MM.1S (cell line): Measurements from ENCODE around the gene AP2M1.

ENCODE experiments used
- DNase-seq: peaks from one replicate; pipeline ENCODE4 v3.0.0-alpha.2; 2015
- H2AFZ ChIP-seq: fragments of 300-600 bp; sonication (generic); 2 replicates; pipeline ENCODE4 v1.6.0; 2016; ENCODE audit warnings: antibody characterized with exemption, low read length
- H3F3A ChIP-seq: fragments of 300-600 bp; sonication (generic); 2 replicates; pipeline ENCODE4 v1.6.1; 2016; ENCODE audit warnings: mild to moderate bottlenecking, antibody characterized with exemption, low read length, moderate library complexity, mixed read lengths; ENCODE audit not compliant: insufficient read depth
- H3K27ac ChIP-seq: fragments of 300-600 bp; sonication (generic); 2 replicates; pipeline ENCODE4 v1.5.1; 2016; ENCODE audit warnings: mild to moderate bottlenecking, low read length
- H3K27me3 ChIP-seq: fragments of 300-600 bp; sonication (generic); replicated peaks from 2 replicates; pipeline ENCODE4 v1.6.0; 2016; ENCODE audit warnings: low read length; ENCODE audit not compliant: insufficient read depth
- H3K36me3 ChIP-seq: fragments of 300-600 bp; sonication (generic); replicated peaks from 2 replicates; pipeline ENCODE4 v1.6.1; 2016; ENCODE audit warnings: mild to moderate bottlenecking, low read length, mixed read lengths; ENCODE audit not compliant: insufficient read depth
- H3K4me1 ChIP-seq: fragments of 300-600 bp; sonication (generic); 2 replicates; pipeline ENCODE4 v1.6.1; 2016; ENCODE audit warnings: low read length, mixed read lengths
- H3K4me2 ChIP-seq: fragments of 300-600 bp; sonication (generic); 2 replicates; pipeline ENCODE4 v1.6.0; 2016; ENCODE audit warnings: low read depth, low read length
- H3K4me3 ChIP-seq: fragments of 300-600 bp; sonication (generic); 2 replicates; pipeline ENCODE4 v1.5.1; 2016; ENCODE audit warnings: low read length, mixed read lengths
- H3K79me2 ChIP-seq: fragments of 300-600 bp; sonication (generic); 2 replicates; pipeline ENCODE4 v1.6.1; 2016; ENCODE audit warnings: mixed run types, low read length, mixed read lengths
- H3K9ac ChIP-seq: fragments of 300-600 bp; sonication (generic); 2 replicates; pipeline ENCODE4 v1.6.1; 2016; ENCODE audit warnings: low read length, mixed read lengths
- H3K9me2 ChIP-seq: fragments of 300-600 bp; sonication (generic); replicated peaks from 2 replicates; pipeline ENCODE4 v1.6.1; 2016; ENCODE audit warnings: mild to moderate bottlenecking, low read length, mixed read lengths; ENCODE audit not compliant: insufficient read depth
- H3K9me3 ChIP-seq: fragments of 300-600 bp; sonication (generic); replicated peaks from 2 replicates; pipeline ENCODE4 v1.6.1; 2016; ENCODE audit warnings: mild to moderate bottlenecking, low read length, mixed read lengths; ENCODE audit not compliant: insufficient read depth
- H4K20me1 ChIP-seq: fragments of 300-600 bp; sonication (generic); 2 replicates; pipeline ENCODE4 v1.6.1; 2016; ENCODE audit warnings: mild to moderate bottlenecking, low read length, moderate library complexity, mixed read lengths; ENCODE audit not compliant: insufficient read depth
- EZH2 ChIP-seq: fragments of 300-600 bp; sonication (generic); optimal IDR thresholded peaks from 2 replicates; pipeline ENCODE3; 2017; ENCODE audit warnings: low read depth, mild to moderate bottlenecking, antibody characterized with exemption, low read length, mixed read lengths
- EZH2phosphoT487 ChIP-seq: fragments of 300-600 bp; sonication (generic); IDR thresholded peaks from 2 replicates; pipeline ENCODE4 v1.6.1; 2018; ENCODE audit warnings: antibody characterized with exemption, low read length
- TF ChIP-seq, protein P1 (sequence below): fragments of 300-600 bp; sonication (generic); IDR thresholded peaks from 2 replicates; pipeline ENCODE4 v1.5.1; 2016; ENCODE audit warnings: antibody characterized with exemption, low read length, mixed read lengths

Gene AP2M1

DNA sequence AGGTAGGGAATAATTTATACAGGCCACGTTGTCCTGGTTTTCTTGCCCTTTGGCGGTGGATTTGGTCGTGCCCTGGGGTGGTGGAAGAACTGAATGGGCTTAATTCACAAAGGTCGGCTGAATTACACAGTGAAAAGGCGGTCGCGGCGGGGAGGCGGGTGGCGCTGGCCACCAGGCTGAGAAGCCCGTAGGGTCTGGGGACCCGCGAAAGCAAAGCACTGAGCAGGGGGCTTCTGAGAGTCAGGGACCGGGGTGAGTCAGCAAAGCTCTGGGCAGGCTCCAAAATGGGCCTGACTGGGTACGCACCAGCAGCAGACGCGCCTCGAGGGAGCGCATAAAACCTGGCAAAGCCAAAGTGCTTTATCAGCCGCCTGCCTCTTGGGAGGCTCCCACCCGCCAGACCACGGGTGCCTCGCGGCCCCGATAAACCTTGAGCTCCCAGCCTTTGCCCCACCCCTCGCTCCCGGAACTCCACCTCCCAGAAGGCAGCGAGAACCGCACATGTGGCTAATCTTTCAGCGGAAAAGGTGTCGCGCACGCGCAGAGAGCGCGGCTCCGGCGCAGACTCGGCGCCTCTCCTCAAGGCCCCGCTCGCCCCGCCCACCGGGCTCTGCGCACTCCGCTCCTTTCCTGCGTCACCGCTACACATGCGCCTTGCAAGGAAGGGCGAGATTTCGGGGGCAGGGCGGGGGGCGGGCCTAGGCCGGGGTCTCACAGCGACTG is 11.0 kb downstream of the AP2M1 start:
- Histone ChIP-seq H3F3A (no peaks in the 10 kb centered on the region), H3K4me3 (peak overlapping the region; percentile 99), H3K36me3 (peaks cover 12% of the 10 kb centered on the region; the same call in 1 of the 2 replicates), H2AFZ (peak overlapping the region; percentile 79), H3K4me2 (peak overlapping the region; percentile 80), H4K20me1 (no peaks in the 10 kb centered on the region), H3K9ac (peak overlapping the region; percentile 91), H3K4me1 (peaks cover 10% of the 10 kb centered on the region), H3K9me2 (no peaks in the 10 kb centered on the region), H3K79me2 (peaks cover 42% of the 10 kb centered on the region), H3K27ac (peak overlapping the region; percentile 51; the same call in 1 of the 2 replicates), H3K9me3 (no peaks in the 10 kb centered on the region), H3K27me3 (no peaks in the 10 kb centered on the region)
- no peak for TF ChIP-seq EZH2
- TF ChIP-seq EZH2phosphoT487, result no peak
- TF ChIP-seq, protein P1, sequence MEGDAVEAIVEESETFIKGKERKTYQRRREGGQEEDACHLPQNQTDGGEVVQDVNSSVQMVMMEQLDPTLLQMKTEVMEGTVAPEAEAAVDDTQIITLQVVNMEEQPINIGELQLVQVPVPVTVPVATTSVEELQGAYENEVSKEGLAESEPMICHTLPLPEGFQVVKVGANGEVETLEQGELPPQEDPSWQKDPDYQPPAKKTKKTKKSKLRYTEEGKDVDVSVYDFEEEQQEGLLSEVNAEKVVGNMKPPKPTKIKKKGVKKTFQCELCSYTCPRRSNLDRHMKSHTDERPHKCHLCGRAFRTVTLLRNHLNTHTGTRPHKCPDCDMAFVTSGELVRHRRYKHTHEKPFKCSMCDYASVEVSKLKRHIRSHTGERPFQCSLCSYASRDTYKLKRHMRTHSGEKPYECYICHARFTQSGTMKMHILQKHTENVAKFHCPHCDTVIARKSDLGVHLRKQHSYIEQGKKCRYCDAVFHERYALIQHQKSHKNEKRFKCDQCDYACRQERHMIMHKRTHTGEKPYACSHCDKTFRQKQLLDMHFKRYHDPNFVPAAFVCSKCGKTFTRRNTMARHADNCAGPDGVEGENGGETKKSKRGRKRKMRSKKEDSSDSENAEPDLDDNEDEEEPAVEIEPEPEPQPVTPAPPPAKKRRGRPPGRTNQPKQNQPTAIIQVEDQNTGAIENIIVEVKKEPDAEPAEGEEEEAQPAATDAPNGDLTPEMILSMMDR, result no peak
- peak; percentile 100 for DNase-seq

DNA sequence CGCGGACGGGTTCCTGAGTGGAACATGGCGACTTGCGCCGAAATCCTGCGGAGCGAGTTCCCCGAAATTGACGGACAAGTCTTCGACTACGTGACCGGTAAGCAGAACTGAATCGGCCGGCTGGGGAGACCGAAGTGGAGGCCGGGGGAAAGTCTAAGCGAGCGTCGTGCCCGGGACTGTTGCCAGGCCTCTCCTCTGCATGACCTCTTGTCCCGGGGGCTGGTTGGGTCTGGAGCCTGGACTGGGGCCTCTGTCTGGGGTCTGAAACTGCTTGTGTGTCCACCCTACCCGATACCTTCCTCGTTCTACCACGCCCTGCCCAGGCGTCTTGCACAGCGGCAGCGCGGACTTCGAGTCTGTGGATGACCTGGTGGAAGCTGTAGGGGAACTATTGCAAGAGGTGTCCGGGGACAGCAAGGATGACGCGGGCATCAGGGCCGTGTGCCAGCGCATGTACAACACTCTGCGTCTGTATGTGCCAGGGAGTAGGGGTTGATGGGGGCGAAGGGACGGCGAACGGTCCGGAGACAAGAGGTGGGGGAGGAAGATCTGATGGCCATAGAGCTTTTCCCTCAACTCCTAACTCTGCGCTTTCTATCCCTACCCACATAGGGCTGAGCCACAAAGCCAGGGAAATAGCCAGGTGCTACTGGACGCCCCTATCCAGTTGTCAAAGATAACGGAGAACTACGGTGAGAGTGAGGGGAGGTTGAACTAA is 11.7 kb downstream of the AP2M1 start, which contains the start of gene ABCF3:
Gene ABCF3, plus strand, starts transcription at position 16 of the 718 bp plus-strand sequence. Its CDS starts 9 bp downstream, at position 25.
- peak within 1 kb of the TSS; percentile 51; the same call in 1 of the 2 replicates for H3K27ac ChIP-seq
- no peaks in the 10 kb centered on the region for H3F3A ChIP-seq
- H3K27me3 ChIP-seq, result no peaks in the 10 kb centered on the region
- DNase-seq, result no peak
- H4K20me1 ChIP-seq, result no peaks in the 10 kb centered on the region
- peak within 1 kb of the TSS; percentile 83 for H3K4me2 ChIP-seq
- TF ChIP-seq, protein P1, result no peak
- TF ChIP-seq EZH2 (no peak), EZH2phosphoT487 (no peak)
- peak within 1 kb of the TSS; percentile 79 for H2AFZ ChIP-seq
- no peaks in the 10 kb centered on the region for H3K9me2 ChIP-seq
- peaks cover 10% of the 10 kb centered on the region for H3K4me1 ChIP-seq
- peak within 1 kb of the TSS; percentile 99 for H3K4me3 ChIP-seq
- H3K79me2 ChIP-seq, result peaks cover 45% of the 10 kb centered on the region
- H3K36me3 ChIP-seq, result peaks cover 15% of the 10 kb centered on the region
- no peaks in the 10 kb centered on the region for H3K9me3 ChIP-seq
- peak within 1 kb of the TSS; percentile 91 for H3K9ac ChIP-seq

DNA sequence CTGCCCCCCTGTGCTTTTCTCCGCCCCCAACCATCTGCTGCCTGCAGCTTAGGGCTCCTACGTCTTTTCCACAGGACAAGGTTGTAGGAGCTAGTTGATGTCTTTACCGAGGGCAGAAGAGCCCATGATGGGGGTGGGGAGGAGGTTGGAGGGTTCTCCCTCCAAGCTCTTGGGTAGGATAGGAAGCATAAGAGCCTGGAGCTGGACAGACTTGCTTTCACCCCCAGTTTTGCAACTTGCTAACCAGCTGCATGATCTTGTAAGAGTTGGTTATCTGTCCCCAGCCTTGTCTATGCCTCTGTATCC is 12.2 kb downstream of the AP2M1 start:
- no peak for TF ChIP-seq EZH2phosphoT487
- TF ChIP-seq, protein P1, result no peak
- TF ChIP-seq EZH2, result no peak
- Histone ChIP-seq H3K9me2 (no peaks in the 10 kb centered on the region), H3K9ac (peak overlapping the region; percentile 91), H3K9me3 (no peaks in the 10 kb centered on the region), H4K20me1 (no peaks in the 10 kb centered on the region), H3K4me1 (peaks cover 10% of the 10 kb centered on the region), H3K4me2 (peak overlapping the region; percentile 83), H3K27me3 (no peaks in the 10 kb centered on the region), H3K79me2 (peaks cover 47% of the 10 kb centered on the region), H3K27ac (no peak overlapping the region), H3K36me3 (peaks cover 17% of the 10 kb centered on the region), H3K4me3 (peak overlapping the region; percentile 99), H3F3A (no peaks in the 10 kb centered on the region), H2AFZ (peak overlapping the region; percentile 79; the same call in 1 of the 2 replicates)
- DNase-seq, result no peak
